HEK293 (cell line): ENCODE measurements around the gene ACTA2.

Experiments
- CTCF ChIA-PET: fragments of 350-600 bp; formaldehyde crosslinking; extraction: SDS; loops from one replicate; lab custom pipeline; 2021; ENCODE audit warnings: antibody characterized with exemption; lab: Yijun Ruan, JAX
- POLR2A ChIA-PET: fragments of 300-600 bp; formaldehyde crosslinking; extraction: SDS; loops from one replicate; lab custom pipeline; 2020; ENCODE audit warnings: antibody characterized with exemption, inconsistent platforms; lab: Yijun Ruan, JAX
- H3K27ac ChIP-seq: fragments of 200-500 bp; sonication (Bioruptor generic); 2 replicates; pipeline ENCODE4 v1.5.1; 2014; ENCODE audit warnings: low read depth, low read length, control low read depth, inconsistent platforms; ENCODE audit errors: extremely low read depth
- H3K36me3 ChIP-seq, 2 experiments: fragments of 200-500 bp in 1 of 2; sonication (Bioruptor generic) in 1 of 2; 1 replicate in 1 of 2; 2 replicates in 1 of 2; pipeline ENCODE4 v1.5.1; 2014 to 2017; ENCODE audit warnings: inconsistent platforms in 2 of 2, low read length in 2 of 2; ENCODE audit not compliant: control insufficient read depth in 2 of 2, insufficient read depth in 1 of 2
- H3K4me1 ChIP-seq: fragments of 200-500 bp; sonication (Bioruptor generic); 2 replicates; pipeline ENCODE4 v1.5.1; 2014; ENCODE audit warnings: mild to moderate bottlenecking, low read length, inconsistent platforms; ENCODE audit not compliant: control insufficient read depth, insufficient read depth
- H3K4me3 ChIP-seq: 2 replicates; pipeline ENCODE4 v1.5.1; 2011; ENCODE audit warnings: low read depth, mild to moderate bottlenecking, control low read depth, low read length, moderate library complexity
- H3K9me3 ChIP-seq: fragments of 200-500 bp; sonication (Bioruptor generic); 2 replicates; pipeline ENCODE4 v1.5.1; 2014; ENCODE audit warnings: low read depth, low read length, inconsistent platforms; ENCODE audit not compliant: control insufficient read depth, insufficient read depth
- CTCF ChIP-seq: fragments of 450-650 bp; formaldehyde crosslinking; IDR thresholded peaks from 2 replicates; pipeline ENCODE4 v1.5.1; 2016; ENCODE audit warnings: missing biosample characterization, missing genetic modification characterization
- ELK4 ChIP-seq: IDR thresholded peaks from 2 replicates; pipeline ENCODE4 v1.6.1; 2011; ENCODE audit warnings: mild to moderate bottlenecking, low read depth, low read length, borderline replicate concordance
- FEZF1 ChIP-seq: fragments of 450-650 bp; formaldehyde crosslinking; IDR thresholded peaks from 2 replicates; pipeline ENCODE4 v1.5.1; 2016; ENCODE audit warnings: missing biosample characterization, missing genetic modification characterization
- GLIS1 ChIP-seq: fragments of 450-650 bp; formaldehyde crosslinking; IDR thresholded peaks from 2 replicates; pipeline ENCODE4 v1.5.1; 2016; ENCODE audit warnings: missing biosample characterization, missing genetic modification characterization
- HOXD13 ChIP-seq: sonication (generic); formaldehyde crosslinking; IDR thresholded peaks from 2 replicates; pipeline ENCODE4 v1.8.0; 2022; ENCODE audit warnings: missing genetic modification reagents, borderline replicate concordance
- PRDM10 ChIP-seq: fragments of 450-650 bp; formaldehyde crosslinking; IDR thresholded peaks from 2 replicates; pipeline ENCODE4 v1.5.1; 2016; ENCODE audit warnings: missing biosample characterization, missing genetic modification characterization
- SCRT1 ChIP-seq: fragments of 450-650 bp; formaldehyde crosslinking; IDR thresholded peaks from 2 replicates; pipeline ENCODE4 v1.5.1; 2016; ENCODE audit warnings: missing biosample characterization, missing genetic modification characterization, borderline replicate concordance
- TCF7L2 ChIP-seq: IDR thresholded peaks from 2 replicates; pipeline ENCODE4 v1.6.1; 2011; ENCODE audit warnings: low read depth, mild to moderate bottlenecking, inconsistent platforms, low read length, moderate library complexity, borderline replicate concordance
- ZBTB6 ChIP-seq: fragments of 450-650 bp; formaldehyde crosslinking; IDR thresholded peaks from 2 replicates; pipeline ENCODE4 v1.5.1; 2017; ENCODE audit warnings: missing biosample characterization, missing genetic modification characterization
- ZNF112 ChIP-seq: fragments of 450-650 bp; formaldehyde crosslinking; IDR thresholded peaks from 2 replicates; pipeline ENCODE4 v1.5.0; 2017; ENCODE audit warnings: missing biosample characterization, missing genetic modification characterization
- ZNF169 ChIP-seq: fragments of 450-650 bp; formaldehyde crosslinking; IDR thresholded peaks from 2 replicates; pipeline ENCODE4 v1.5.1; 2016; ENCODE audit warnings: missing biosample characterization, missing genetic modification characterization
- ZNF266 ChIP-seq: fragments of 450-650 bp; formaldehyde crosslinking; IDR thresholded peaks from 2 replicates; pipeline ENCODE4 v1.5.1; 2016; ENCODE audit warnings: missing biosample characterization, missing genetic modification characterization, low read depth
- ZNF394 ChIP-seq: fragments of 450-650 bp; formaldehyde crosslinking; IDR thresholded peaks from 2 replicates; pipeline ENCODE4 v1.5.1; 2016; ENCODE audit warnings: missing biosample characterization, missing genetic modification characterization, mild to moderate bottlenecking, moderate library complexity, borderline replicate concordance
- ZNF473 ChIP-seq: fragments of 450-650 bp; formaldehyde crosslinking; IDR thresholded peaks from 2 replicates; pipeline ENCODE4 v1.5.1; 2017; ENCODE audit warnings: missing biosample characterization, missing genetic modification characterization
- ZNF48 ChIP-seq: fragments of 450-650 bp; formaldehyde crosslinking; IDR thresholded peaks from 2 replicates; pipeline ENCODE4 v1.5.1; 2016; ENCODE audit warnings: missing biosample characterization, missing genetic modification characterization
- ZNF488 ChIP-seq: fragments of 450-650 bp; formaldehyde crosslinking; IDR thresholded peaks from 2 replicates; pipeline ENCODE4 v1.5.1; 2016; ENCODE audit warnings: missing biosample characterization, missing genetic modification characterization
- ZNF521 ChIP-seq: fragments of 450-650 bp; formaldehyde crosslinking; IDR thresholded peaks from 2 replicates; pipeline ENCODE4 v1.5.1; 2017; ENCODE audit warnings: missing biosample characterization, mild to moderate bottlenecking, missing genetic modification characterization
- ZNF561 ChIP-seq: fragments of 450-650 bp; IDR thresholded peaks from 2 replicates; pipeline ENCODE4 v1.5.1; 2018; ENCODE audit warnings: missing biosample characterization, missing genetic modification characterization, borderline replicate concordance
- ZNF701 ChIP-seq: fragments of 450-650 bp; formaldehyde crosslinking; IDR thresholded peaks from 2 replicates; pipeline ENCODE4 v1.5.1; 2016; ENCODE audit warnings: missing biosample characterization, missing genetic modification characterization
- ZSCAN5A ChIP-seq: fragments of 450-650 bp; formaldehyde crosslinking; IDR thresholded peaks from 2 replicates; pipeline ENCODE4 v1.5.1; 2016; ENCODE audit warnings: missing biosample characterization, missing genetic modification characterization

ACTA2 gene

GRCh38 chr10:88980800-88981199, 28.2 kb upstream of the ACTA2 start:
- no peak for TF ChIP-seq ZNF701 (tag by site-specific recombination)
- TF ChIP-seq, all 188 proteins: peak for 0
- Histone ChIP-seq H3K36me3 (no peaks in the 10 kb centered on the region), H3K4me3 (no peak overlapping the region), H3K9me3 (no peaks in the 10 kb centered on the region), H3K27ac (no peak overlapping the region), H3K4me1 (peaks cover 12% of the 10 kb centered on the region)
- POLR2A ChIA-PET: no interaction called here
- CTCF ChIA-PET: interaction anchor here (1.3 kb wide), 1 partner anchor 46 kb away, joined by 3 read pairs; no protein-coding TSS in a partner anchor

GRCh38 chr10:88980247-88980646, 27.7 kb upstream of the ACTA2 start:
- no peaks in the 10 kb centered on the region for H3K36me3 ChIP-seq
- no peaks in the 10 kb centered on the region for H3K9me3 ChIP-seq
- ChIA-PET POLR2A (no interaction called here), CTCF (interaction anchor here (0.6 to 1.3 kb wide), 2 partner anchors 12 to 46 kb away, joined by 3 to 4 read pairs; no protein-coding TSS in a partner anchor)
- no peak for TF ChIP-seq ZNF488 (tag by site-specific recombination)
- no peak for TF ChIP-seq ZNF473
- TF ChIP-seq HOXD13: no peak
- TF ChIP-seq ZNF561 (tag by site-specific recombination): no peak
- no peak for TF ChIP-seq ELK4
- no peak for TF ChIP-seq ZNF521
- TF ChIP-seq TCF7L2: no peak
- TF ChIP-seq PRDM10 (tag by site-specific recombination): no peak
- TF ChIP-seq ZNF266 (tag by site-specific recombination): no peak
- no peak overlapping the region for H3K27ac ChIP-seq
- H3K4me3 ChIP-seq: no peak overlapping the region
- H3K4me1 ChIP-seq: peaks cover 17% of the 10 kb centered on the region

- Histone ChIP-seq H3K27ac (no peak overlapping the region), H3K36me3 (no peaks in the 10 kb centered on the region), H3K4me3 (no peak overlapping the region), H3K4me1 (peaks cover 17% of the 10 kb centered on the region), H3K9me3 (no peaks in the 10 kb centered on the region)
- ChIA-PET CTCF (interaction anchor here (0.6 to 1.3 kb wide), 4 partner anchors 11 to 45 kb away, joined by 3 to 4 read pairs (median 4); no protein-coding TSS in a partner anchor), POLR2A (interaction anchor here (0.7 kb wide), 1 partner anchor 11 kb away, joined by 3 read pairs; the partner anchor contains the start of gene FAS)
- TF ChIP-seq ZSCAN5A (tag by site-specific recombination): no peak
- TF ChIP-seq ZBTB6 (tag by site-specific recombination): no peak
- no peak for TF ChIP-seq SCRT1
- no peak for TF ChIP-seq GLIS1 (tag by site-specific recombination)
- no peak for TF ChIP-seq ZNF169
- no peak for TF ChIP-seq ZNF394 (tag by site-specific recombination)
- TF ChIP-seq ZNF48 (tag by site-specific recombination): no peak
- no peak for TF ChIP-seq CTCF (tag by site-specific recombination)
- no peak for TF ChIP-seq FEZF1 (tag by site-specific recombination)
- TF ChIP-seq ZNF112: no peak
These were observed 27.0 kb upstream of the ACTA2 start for GRCh38 chr10:88979603-88980002.
